Measurements from ENCODE around the gene NPW.

NPW gene

GRCh38 chr16:2054543-2055245 lies 35.1 kb downstream of the NPW start:
- DNase-seq: no peak

- DNase-seq: peak; percentile 38
These were observed 36.5 kb downstream of the NPW start for GRCh38 chr16:2056077-2056476.

- DNase-seq: no peak
These were observed 37.3 kb downstream of the NPW start for GRCh38 chr16:2056681-2057407.

- DNase-seq: no peak
These were observed 37.9 kb downstream of the NPW start for GRCh38 chr16:2057438-2057837.

- DNase-seq: no peak
These were observed 38.8 kb downstream of the NPW start for GRCh38 chr16:2058420-2058819.

GRCh38 chr16:2058872-2059271 lies 39.3 kb downstream of the NPW start:
- DNase-seq: no peak

- no peak for DNase-seq
These were observed 40.8 kb downstream of the NPW start for GRCh38 chr16:2060346-2060745.

DNA sequence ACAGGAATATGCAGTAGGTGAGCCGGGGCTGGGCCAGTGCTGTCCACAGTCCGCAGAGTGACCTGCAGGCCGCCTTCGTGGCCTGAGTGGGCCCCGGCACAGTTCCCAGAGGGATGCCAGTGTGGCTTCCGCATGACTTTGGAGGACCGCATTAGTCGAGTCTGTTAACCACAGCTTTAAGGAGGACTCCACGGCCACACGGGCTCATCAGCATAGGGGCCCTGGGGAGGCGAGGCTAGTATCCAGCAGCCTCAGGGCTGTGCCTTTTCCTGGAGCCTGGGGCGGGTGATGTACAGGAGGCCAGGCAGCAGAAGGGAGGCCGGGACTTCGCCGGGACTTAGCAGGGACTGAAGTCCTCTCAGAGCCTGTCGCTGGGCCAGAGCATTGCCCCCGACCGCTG lies 41.4 kb downstream of the NPW start:
- DNase-seq: no peak

GRCh38 chr16:2061526-2061925 lies 41.9 kb downstream of the NPW start:
- no peak for DNase-seq

- DNase-seq: no peak
These were observed 43.2 kb downstream of the NPW start for GRCh38 chr16:2062801-2063200.

- no peak for DNase-seq
These were observed 44.3 kb downstream of the NPW start for GRCh38 chr16:2063861-2064260.

DNA sequence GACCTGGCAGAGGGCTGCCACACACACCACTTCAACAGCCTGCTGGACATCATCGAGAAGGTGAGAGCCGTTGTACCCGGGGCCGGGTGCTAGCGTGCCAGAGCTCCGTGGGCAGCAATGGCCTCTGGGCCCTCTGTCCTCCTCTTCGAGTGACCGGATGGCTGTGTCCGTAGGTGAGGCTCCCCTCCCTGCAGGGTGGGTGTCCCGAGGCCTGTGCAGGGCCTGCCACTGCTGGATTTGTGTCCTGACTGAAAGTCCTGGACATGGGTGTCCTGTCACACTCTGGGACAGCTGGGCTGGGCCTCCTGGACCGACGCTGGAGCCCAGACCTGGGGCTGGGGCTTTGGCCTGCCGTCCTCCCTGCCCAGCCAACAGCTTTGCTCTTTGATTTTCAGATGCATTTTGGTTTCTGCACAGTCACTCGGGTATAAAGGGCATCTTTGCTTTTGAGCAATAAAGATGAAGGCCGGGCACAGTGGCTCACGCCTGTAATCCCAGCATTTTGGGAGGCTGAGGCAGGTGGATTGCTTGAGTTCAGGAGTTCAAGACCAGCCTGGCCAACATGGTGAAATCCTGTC lies 44.9 kb downstream of the NPW start:
- DNase-seq: no peak

DNA sequence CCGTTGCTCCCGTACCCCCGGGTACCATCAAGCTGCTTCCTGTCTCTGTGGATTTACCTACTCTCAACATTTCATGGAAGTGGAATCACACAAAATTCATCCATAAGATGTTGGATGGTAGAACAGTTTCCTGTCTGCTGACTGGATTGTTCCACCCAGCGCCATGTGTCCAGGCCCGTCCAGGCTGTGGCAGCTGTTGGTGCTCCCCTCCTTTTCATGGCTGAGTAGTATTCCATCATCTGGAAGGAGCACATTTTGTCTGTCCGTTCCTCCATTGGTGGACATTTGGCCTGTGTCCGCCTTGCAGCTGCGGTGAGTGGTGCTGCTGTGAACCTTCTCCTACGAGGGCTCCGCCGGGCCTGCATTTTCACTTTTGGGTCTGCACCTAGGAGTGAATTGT lies 46.6 kb downstream of the NPW start:
- no peak for DNase-seq

Data from fibroblast of skin of scalp (primary cell).